DOHH2 (cell line): ENCODE measurements around the gene DLGAP1.

Experiments used
- EZH2phosphoT487 ChIP-seq: fragments of 200-600 bp; sonication (generic); IDR thresholded peaks from 2 replicates; pipeline ENCODE4 v1.6.1; 2017; ENCODE audit warnings: borderline replicate concordance, mild to moderate bottlenecking, antibody characterized with exemption, low read length, moderate library complexity, mixed read lengths
- TF ChIP-seq, protein P1 (sequence below): fragments of 200-600 bp; sonication (generic); IDR thresholded peaks from one replicate; pipeline ENCODE4 v1.5.1; 2014; ENCODE audit warnings: antibody characterized with exemption, mild to moderate bottlenecking, low read depth, low read length; ENCODE audit not compliant: poor library complexity, severe bottlenecking

DNA sequence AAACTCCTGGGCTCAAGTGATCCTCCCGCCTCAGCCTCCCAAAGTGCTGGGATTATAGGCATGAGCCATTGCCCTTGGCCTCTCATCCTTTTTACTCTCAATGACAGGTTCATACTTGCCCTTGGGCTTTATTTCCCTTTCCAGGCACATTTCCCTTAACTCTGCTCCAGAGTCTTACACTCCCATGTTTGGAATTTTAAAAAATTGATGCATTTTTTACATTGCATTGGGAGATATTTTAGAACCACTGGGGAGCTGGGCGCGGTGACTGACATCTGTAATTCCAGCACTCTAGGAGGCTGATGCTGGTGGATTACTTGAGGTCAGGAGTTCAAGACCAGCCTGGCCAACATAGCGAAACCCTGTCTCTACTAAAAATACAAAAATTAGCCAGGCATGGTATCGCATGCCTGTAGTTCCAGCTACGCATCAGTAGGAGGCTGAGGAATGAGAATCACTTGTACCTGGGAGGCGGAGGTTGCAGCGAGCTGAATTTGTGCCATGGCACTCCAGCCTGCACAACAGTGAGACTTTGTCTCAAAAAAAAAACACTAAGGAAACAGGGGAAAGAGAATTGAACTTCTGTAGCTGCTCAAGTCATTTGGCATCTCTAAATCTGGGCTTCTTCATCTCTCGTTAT, 986.9 kb downstream of the DLGAP1 start:
- TF ChIP-seq, protein P1, sequence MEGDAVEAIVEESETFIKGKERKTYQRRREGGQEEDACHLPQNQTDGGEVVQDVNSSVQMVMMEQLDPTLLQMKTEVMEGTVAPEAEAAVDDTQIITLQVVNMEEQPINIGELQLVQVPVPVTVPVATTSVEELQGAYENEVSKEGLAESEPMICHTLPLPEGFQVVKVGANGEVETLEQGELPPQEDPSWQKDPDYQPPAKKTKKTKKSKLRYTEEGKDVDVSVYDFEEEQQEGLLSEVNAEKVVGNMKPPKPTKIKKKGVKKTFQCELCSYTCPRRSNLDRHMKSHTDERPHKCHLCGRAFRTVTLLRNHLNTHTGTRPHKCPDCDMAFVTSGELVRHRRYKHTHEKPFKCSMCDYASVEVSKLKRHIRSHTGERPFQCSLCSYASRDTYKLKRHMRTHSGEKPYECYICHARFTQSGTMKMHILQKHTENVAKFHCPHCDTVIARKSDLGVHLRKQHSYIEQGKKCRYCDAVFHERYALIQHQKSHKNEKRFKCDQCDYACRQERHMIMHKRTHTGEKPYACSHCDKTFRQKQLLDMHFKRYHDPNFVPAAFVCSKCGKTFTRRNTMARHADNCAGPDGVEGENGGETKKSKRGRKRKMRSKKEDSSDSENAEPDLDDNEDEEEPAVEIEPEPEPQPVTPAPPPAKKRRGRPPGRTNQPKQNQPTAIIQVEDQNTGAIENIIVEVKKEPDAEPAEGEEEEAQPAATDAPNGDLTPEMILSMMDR: no peak
- TF ChIP-seq EZH2phosphoT487: no peak
